CD4-positive, alpha-beta T cell treated with Interleukin-15 for 1 hour (primary cell): ENCODE data around the gene GPR162.

ENCODE experiments used
- DNase-seq: peaks from one replicate; pipeline ENCODE4 v3.0.0-alpha.2; 2020

The GPR162 gene

DNA sequence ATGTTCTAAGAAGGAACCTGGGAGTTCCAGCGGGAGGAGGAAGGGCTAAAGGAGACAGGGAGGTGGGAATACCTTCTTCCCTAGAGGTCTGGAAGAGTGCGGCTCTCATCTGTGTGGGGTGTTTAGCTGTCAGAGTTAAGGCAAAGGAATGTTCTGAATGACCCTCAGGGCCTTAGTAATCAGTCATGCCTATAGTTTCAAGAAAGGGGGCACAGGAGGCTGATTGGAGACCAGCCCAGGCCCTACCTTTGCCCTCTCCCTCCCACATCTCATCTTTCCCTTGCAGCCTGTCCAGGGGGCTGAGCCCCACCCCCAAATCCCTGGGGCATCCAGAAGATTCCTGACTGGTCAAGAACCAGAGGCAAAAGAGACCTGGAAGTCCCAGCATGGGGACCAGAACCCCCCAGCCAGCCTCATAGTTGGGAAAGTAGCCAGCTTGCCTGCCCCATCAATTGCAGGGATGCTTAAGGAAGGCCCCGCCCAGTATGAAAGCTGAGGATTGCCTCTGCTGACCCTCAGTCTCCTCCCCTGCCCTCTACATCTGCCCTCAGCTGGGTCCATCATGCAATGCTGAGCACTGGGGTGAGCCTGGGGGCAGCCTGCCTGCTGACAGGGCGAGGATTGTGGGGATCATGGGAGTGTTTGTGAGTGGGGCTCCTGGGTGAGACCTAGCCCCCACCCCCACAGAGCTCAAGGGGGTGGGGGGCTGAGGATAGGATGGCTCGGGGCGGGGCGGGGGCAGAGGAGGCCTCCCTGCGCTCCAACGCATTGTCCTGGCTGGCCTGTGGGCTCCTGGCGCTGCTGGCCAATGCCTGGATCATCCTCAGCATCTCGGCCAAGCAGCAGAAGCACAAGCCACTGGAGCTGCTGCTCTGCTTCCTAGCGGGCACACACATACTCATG, 1.8 kb downstream of the GPR162 start:
- DNase-seq, result no peak

DNA sequence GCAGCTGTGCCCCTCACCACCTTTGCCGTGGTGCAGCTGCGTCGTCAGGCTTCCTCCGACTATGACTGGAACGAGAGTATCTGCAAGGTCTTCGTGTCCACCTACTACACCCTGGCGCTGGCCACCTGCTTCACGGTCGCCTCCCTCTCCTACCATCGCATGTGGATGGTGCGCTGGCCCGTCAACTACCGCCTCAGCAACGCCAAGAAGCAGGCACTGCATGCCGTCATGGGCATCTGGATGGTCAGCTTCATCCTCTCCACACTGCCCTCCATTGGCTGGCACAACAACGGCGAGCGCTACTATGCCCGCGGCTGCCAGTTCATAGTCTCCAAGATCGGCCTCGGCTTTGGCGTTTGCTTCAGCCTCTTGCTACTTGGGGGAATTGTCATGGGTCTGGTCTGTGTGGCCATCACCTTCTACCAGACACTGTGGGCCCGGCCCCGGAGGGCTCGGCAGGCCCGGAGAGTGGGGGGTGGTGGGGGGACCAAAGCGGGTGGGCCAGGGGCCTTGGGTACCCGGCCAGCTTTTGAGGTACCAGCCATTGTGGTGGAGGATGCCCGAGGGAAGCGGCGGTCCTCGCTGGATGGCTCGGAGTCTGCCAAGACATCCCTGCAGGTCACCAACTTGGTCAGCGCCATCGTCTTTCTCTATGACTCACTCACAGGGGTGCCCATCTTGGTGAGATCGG, 2.6 kb downstream of the GPR162 start:
- no peak for DNase-seq

DNA sequence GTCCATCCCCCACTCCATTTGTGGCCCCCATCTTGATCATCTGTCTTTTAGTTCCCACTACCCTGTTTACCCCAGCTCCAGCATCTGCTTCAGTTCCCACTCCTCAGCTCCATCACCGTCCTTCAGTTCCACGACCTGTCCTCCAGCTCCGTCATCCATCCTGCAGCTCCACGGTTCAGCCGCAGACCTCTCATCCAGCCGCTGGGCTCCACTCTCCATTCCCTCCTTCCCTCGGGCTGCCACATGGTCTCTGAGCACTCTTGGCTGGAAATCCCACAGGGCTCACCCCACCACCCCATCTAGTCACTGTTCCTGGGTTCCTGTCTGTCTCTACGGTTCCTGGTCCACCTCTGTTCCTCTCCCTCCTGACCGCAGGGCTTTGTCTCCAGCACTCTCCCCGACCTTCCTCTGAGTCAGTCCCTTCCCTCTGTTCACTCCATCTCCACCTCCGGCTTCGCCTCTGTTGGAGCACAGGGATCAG, 3.3 kb downstream of the GPR162 start:
- no peak for DNase-seq

DNA sequence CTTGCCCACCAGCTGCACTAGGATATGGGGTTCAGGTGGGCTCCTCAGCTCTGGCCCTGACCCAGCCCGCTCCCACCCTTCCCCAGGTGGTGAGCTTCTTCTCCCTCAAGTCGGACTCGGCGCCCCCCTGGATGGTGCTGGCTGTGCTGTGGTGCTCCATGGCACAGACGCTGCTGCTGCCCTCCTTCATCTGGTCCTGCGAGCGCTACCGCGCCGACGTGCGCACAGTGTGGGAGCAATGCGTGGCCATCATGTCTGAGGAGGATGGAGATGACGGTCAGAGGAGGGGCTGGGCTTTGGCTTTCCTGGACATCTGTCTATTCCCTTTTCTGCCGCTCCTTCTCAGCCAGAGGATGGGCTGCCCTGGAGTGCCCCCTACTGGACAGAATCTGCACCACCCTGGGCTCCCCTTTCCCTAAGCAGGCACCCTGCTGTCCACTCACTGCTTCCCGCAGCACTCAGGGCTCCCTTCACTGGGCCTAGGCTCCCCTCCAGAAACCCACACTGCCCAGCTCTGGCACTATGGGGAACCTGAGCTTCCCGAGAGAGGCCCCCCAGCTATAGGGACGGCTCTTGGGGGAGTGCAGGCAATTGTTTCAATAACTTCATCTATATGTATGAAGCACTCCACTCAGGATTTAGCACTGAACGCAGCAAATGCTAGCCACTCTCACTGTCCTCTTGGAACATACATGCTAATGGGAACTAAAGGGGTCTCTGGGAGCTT, 3.9 kb downstream of the GPR162 start:
- DNase-seq, result peak; percentile 74

- DNase-seq, result no peak
Measured at GRCh38 chr12:6826125-6826733, 4.6 kb downstream of the GPR162 start.

GRCh38 chr12:6826734-6827436, 5.3 kb downstream of the GPR162 start:
- DNase-seq, result no peak

DNA sequence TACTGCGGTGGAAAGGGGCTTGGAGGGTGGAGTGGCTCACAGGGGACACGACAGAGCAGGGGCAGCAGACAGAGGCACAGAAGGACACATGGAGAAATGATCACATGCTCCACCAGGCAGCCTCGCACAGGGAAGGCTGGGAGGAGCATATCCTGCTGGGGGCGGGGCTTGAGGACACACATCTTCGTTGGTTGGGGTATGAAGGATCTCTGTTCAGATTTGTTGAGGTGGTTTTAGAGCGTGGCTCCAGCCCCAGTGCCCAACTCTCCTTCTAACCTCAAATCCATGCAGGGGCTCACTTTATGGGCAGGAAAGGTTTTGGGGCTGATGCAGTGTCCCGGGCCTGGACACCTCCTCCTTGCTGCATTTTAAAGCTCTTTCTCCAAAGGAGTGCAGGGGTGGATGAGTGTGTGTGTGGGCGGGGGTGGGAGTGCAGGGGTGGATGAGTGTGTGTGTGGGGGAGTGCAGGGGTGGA, 5.9 kb downstream of the GPR162 start:
- DNase-seq, result peak; percentile 38

DNA sequence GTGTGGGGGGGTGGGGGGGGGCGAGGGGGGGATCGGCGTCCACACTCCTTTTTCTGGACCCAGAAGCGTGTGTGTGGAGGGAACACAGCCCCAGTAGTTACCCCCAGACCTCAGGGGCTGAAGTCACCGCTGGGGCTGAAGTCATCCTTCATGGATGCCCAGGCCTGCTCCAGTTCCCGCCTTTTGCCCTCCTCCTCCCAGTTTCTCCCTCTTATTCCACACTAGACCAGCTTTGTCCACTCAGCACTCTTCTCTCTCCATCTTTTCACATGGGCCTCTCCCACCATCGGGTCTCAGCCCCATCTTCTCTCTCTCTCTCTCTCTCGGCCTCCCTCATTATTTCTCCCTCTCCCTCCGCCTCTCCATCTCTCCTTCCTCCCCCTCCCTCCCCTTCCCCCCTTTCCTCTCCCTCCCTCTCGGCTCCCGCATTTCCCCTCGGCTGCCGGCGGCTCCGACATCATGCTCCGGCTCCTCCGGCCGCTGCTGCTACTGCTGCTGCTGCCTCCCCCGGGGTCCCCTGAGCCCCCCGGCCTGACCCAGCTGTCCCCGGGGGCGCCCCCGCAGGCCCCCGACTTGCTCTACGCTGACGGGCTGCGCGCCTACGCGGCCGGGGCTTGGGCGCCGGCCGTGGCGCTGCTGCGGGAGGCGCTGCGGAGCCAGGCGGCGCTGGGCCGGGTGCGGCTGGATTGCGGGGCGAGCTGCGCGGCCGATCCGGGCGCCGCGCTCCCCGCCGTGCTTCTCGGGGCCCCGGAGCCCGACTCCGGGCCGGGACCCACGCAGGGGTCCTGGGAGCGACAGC, 6.6 kb downstream of the GPR162 start, which contains the start of gene P3H3:
P3H3 (plus strand) TSS at position 426 of the 799 bp plus-strand sequence; CDS start at position 460, 34 bp downstream.
- DNase-seq, result no peak

DNA sequence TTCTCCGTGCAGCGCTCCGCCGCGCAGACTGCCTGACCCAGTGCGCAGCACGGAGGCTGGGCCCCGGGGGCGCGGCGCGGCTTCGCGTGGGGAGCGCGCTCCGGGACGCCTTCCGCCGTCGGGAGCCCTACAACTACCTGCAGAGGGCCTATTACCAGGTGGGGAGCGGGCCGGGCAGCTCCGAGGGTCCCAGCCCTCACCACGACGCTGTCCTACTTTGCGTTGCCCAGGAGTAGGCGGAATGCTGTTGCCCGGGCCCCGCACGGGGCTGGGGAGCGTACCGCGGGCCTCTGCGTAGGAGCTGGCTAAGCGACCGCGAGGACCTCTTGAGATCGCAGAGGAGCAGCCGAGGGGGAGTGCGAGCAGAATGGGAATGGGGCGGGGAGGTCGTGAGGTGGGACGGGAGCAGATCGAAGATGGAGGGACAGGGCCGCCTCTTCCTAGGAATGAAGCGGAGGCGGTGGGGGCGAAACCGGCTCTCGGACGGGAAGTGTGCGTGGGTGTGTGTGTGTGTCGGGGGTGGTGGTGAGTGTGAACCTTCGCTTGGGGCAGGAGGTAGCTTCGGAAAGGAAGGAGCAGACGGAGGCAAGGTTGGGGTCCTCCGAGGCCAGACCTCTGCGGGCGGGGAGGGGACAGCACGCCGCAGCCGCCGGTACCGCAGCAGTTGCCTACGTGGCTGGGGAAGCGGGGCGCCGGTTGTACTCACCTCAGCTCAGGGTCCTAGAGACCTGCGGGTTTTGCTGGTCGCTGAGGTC, 7.3 kb downstream of the GPR162 start:
- no peak for DNase-seq

DNA sequence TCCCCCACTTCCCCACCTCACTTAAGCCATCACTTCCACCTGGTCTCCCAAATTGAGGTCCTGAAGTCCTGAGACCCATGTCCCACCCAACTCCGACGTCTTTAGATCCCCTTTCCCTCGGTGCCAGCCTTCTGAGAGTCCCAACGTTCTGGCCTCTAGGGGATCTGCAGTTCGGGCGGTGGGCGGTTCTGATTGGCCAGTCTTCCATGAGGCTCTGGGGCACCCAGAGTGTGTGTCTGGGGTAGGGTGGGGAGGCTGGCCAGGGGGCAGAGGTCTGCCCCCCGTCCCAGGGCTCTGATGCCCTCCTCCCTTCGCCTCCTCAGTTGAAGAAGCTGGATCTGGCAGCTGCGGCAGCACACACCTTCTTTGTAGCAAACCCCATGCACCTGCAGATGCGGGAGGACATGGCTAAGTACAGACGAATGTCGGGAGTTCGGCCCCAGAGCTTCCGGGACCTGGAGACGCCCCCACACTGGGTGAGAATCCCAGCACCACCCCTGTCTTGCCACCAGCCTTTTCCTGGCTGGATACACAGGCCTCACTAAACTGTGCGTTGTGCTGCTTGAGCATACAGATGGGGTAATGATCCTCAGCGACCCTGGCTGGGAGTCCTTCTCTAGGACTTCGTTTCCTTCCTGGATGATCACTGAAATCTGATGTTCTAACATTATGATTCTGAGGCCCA, 8.1 kb downstream of the GPR162 start:
- no peak for DNase-seq

DNA sequence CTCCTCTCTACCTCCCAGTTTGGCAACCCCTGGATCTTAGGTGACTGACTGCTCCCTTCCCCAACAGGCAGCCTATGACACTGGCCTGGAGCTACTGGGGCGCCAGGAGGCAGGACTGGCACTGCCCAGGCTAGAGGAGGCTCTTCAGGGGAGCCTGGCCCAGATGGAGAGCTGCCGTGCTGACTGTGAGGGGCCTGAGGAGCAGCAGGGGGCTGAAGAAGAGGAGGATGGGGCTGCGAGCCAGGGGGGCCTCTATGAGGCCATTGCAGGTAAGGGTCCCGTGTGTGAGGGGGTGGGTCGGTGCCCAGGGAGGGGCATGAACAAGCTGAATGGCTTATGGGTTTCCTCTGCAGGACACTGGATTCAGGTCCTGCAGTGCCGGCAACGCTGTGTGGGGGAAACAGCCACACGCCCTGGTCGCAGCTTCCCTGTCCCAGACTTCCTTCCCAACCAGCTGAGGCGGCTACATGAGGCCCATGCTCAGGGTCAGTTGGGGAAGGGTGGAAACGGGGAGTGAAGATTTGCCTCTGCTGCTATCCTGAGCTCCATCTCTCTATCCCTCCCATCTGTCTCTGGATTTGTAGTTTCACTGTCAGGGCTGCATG, 8.8 kb downstream of the GPR162 start:
- DNase-seq, result no peak

- DNase-seq, result no peak
Measured at GRCh38 chr12:6830999-6831398, 9.4 kb downstream of the GPR162 start.

DNA sequence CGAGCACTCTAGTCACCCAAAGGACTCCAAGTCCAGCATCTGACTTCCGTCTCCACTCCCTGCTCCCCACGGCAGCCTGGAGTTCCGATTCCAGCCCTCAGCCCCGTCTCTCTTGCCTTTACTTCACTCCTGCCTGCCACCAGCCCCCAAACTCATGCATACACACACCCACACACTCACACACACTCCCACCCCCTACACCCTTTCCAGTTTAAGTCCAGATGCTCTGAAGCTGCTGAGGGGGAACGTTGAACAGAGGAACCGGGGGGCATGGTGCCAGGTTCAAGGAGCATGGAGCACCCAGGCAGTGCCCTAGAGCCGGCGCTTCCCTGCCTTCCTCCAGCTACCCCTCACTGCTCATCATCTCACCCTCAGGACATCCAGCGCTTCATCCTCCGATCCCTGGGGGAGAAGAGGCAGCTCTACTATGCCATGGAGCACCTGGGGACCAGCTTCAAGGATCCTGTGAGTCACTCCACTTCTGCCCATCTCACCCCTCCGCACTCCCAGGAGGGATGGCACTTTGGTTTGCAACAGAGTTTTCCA, 9.9 kb downstream of the GPR162 start:
- no peak for DNase-seq

GRCh38 chr12:6832125-6832524, 10.5 kb downstream of the GPR162 start:
- DNase-seq, result no peak

DNA sequence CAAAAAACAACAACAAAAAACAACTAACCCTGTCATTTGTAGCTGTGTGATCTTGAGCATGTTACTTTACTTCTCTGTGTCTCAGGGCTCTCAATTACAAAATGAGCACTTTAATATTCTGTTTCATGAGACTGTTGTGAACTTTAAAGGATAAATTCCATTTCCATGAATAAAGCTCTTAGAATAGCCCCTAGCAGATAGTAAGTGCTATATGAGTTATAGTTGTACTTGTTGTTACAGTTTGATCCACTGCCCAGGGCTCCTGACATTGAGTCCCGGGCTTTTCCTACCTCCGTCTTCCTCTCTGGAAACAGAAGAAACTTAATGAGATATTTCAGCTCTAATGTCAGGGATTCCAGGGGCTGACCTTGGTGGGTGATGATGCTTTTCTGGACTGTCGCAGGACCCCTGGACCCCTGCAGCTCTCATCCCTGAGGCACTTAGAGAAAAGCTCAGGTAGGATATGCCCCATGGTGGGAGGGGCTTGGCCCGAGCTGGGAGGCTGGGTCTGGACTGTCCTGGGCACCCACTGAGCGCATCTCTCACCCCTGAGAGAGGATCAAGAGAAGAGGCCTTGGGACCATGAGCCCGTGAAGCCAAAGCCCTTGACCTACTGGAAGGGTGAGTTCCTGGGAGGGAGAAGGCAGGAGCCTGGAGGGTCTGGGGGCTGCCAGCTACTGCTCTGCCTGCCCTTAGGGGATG, 11.7 kb downstream of the GPR162 start:
- no peak for DNase-seq

- DNase-seq, result no peak
Measured at GRCh38 chr12:6834254-6834653, 12.6 kb downstream of the GPR162 start.

DNA sequence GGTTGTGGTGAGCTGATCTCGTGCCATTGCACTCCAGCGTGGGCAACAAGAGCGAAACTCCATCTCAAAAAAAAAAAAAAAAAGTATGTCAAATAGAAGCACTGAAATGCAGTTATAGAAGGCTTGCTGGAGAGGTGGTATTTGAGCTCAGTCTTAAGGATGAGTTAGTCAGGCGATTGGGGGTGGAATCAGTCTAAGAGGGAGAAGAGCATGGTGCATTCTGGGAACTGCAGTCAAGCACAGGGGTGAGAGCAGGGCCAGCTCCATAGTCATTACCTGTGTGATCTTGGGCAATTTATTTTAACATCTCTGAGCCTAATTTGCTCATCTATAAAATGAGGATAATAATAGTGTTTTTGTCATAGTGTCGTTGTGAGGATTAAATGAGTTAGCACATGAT, 13.3 kb downstream of the GPR162 start:
- no peak for DNase-seq

DNA sequence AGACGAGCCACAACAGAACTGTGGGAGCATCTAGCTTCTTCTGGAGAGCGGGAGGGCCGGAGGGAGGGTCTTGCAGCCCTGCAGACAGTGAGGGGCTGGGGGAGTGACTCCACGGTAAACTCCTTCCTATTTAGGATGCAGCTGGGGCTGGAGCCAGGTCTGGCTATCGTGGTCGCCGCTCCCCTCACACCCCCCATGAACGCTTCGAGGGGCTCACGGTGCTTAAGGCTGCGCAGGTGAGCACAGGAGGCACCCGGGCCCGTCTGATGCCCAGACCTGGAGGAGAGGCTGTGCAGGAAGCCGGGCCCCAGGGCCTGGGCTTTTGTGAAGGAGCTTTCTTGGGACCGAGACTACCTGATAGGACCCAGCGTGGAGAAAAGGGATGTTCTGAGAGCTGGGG, 15.2 kb downstream of the GPR162 start:
- no peak for DNase-seq
